ENCODE measurements around the gene B3GAT1.

The B3GAT1 gene

DNA sequence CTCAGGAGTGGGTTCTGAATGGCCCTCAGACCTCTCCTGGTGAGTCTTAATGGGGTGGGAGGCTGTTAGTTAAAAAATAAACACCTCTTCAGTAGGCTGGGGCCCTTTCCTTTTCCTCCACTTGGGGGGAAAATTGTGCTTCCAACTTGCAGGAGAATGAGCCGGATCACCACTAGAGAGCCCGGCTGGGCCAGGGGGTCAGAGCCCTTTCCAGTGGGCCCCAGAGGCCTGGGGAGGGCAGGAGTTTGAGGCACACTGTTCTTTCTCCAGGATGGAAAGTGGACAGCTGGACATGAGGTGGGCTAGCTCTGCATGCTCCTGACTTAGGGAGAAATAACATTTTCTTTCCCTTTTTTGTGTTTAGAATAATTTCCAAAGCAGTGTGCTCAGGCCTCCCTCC, 32.8 kb downstream of the B3GAT1 start:
- Mint-ChIP-seq H3K27ac (no peak overlapping the region), H3K4me3 (no peak overlapping the region), H3K27me3 (no peaks in the 10 kb centered on the region), H3K9me3 (no peaks in the 10 kb centered on the region), H3K4me1 (no peaks in the 10 kb centered on the region)
- DNase-seq (no peak), ATAC-seq (no peak)

DNA sequence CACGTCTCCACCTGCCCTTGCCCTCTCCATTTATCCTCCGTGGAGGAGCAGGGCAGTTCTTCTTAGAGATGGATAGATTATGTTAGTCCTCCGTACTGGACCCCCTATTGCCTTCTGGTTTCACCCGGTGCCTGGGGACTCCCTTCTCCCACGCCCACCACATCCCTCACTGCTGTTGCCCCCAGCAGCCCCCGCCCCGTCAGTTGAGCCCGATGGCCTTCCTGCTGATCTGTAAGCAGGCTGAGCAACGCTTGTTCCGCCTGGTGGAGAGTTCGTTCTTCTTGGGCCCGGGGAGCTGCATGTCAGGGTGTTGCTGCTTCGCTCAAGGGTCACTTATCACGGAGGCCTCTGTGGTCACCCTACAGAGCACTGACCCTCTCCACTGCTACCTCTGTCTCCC, 34.2 kb downstream of the B3GAT1 start:
- Mint-ChIP-seq H3K9me3 (no peaks in the 10 kb centered on the region), H3K4me3 (no peak overlapping the region), H3K4me1 (no peaks in the 10 kb centered on the region), H3K27me3 (no peaks in the 10 kb centered on the region), H3K27ac (no peak overlapping the region)
- DNase-seq (no peak), ATAC-seq (no peak)

DNA sequence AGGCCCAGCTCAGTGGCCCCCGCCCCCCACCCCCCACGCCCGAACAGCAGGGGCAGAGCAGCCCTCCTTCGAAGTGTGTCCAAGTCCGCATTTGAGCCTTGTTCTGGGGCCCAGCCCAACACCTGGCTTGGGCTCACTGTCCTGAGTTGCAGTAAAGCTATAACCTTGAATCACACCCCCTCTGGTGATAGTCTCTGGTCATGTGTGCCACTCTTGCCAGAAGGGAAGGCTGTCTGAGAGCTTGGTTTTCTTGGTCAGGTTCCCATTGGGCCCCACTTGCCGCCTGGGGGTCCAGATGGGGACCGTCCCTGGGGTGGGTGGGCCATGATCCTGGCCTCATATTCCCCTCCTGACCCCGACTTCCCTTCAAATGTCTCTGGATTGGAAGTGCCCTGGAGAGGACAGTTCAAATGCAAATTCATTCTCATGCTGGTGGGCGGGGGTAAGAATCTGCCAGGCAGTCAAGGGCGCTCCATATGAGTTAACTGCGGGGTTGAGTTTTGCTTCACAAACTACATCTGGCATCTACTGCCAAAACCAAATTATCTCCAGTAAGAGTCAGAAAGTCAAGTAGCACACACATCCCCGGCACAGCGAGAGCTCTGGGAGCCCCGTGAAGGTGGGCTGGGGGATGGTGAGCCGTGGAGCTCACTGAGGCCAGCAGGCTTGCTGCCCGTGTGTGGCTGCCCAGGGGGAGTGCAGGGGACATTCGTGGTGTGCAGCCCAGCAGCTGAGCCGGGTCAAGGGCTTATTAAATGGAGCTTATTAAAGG, 35.7 kb downstream of the B3GAT1 start:
- Mint-ChIP-seq H3K27me3 (no peaks in the 10 kb centered on the region), H3K27ac (peak overlapping the region in 1 of 2 donors; percentile 19), H3K4me3 (no peak overlapping the region), H3K4me1 (no peaks in the 10 kb centered on the region), H3K9me3 (no peaks in the 10 kb centered on the region)
- ATAC-seq (no peak), DNase-seq (no peak)

DNA sequence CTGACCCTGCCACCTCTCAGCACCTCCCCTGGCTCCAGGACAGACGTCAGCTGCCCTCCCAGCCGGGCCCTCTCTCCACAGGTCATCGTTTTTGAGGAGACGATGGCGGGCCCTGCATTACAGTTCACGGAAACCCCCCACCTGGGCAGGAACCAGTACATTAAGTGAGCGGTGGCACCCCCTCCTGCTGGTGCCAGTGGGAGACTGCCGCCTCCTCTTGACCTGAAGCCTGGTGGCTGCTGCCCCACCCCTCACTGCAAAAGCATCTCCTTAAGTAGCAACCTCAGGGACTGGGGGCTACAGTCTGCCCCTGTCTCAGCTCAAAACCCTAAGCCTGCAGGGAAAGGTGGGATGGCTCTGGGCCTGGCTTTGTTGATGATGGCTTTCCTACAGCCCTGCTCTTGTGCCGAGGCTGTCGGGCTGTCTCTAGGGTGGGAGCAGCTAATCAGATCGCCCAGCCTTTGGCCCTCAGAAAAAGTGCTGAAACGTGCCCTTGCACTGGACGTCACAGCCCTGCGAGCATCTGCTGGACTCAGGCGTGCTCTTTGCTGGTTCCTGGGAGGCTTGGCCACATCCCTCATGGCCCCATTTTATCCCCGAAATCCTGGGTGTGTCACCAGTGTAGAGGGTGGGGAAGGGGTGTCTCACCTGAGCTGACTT, 37.0 kb downstream of the B3GAT1 start:
- ATAC-seq (no peak), DNase-seq (no peak)
- Mint-ChIP-seq H3K27me3 (no peaks in the 10 kb centered on the region), H3K4me3 (no peak overlapping the region), H3K4me1 (no peaks in the 10 kb centered on the region), H3K9me3 (no peaks in the 10 kb centered on the region), H3K27ac (peak overlapping the region in 1 of 2 donors; percentile 78)

DNA sequence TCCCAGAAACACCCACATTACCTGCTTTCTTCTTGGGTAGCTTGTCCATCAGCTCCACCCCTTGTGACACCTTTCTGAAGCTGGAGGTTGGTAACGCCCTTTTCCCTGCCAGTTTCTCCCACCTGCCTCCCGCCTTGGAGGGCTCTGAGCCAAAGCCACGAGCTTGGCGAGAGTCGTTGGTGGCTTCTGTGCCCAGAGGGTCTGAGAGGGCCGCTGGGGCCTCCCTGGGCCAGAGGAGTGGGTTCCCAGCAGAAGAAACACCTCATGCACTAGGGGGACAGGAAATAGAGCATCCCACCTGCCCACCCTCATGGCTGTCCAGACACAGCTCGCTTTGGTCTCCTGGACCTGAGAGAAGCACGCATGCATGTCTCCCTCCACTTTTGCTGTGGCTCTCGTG, 37.9 kb downstream of the B3GAT1 start:
- no peak overlapping the region for H3K4me3 Mint-ChIP-seq
- no peak overlapping the region for H3K27ac Mint-ChIP-seq
- ATAC-seq: no peak
- no peaks in the 10 kb centered on the region for H3K27me3 Mint-ChIP-seq
- no peaks in the 10 kb centered on the region for H3K4me1 Mint-ChIP-seq
- DNase-seq: no peak
- H3K9me3 Mint-ChIP-seq: no peaks in the 10 kb centered on the region

DNA sequence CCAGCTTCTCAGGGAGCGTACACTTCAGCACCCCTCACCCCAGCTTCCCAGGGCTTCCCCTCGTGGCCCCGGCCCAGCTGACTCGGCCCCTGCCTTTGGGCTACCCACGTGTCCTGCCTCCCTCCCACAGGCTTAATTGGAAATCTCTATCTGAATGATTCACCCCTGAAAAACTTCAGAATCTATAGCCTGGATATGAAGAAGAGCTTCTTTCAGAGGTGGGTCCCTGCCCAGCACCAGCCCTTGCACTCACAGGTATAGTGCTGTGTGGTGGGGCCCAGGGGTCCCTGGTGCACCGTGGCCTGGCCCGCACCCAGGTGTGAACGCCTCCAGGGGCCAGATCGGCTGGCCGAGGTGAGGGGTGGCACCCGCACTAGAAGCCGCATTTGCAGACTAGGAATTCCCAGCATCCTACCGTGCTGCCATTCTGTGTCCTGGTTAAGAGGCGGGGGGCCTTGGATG, 38.4 kb downstream of the B3GAT1 start:
- ATAC-seq (no peak), DNase-seq (no peak)

DNA sequence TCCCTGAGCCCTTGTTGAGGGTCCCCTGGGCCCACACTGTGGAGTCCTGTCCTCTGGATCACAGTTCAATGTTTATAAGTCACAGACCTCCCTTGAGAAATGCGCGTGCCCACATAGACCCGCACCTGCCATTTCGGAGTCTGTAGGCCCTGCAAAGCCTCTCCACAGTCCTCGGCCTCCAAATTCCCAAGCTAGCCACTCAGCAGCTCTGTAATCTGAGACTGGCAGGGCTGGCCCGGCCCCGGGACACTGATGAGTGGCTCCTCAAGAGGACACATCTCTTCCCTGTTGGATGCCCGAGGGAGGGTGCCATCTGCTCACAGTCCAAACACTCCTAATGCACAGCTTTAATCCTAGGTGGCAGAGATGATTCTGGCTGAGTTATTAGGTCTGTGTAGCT, 39.1 kb downstream of the B3GAT1 start:
- no peaks in the 10 kb centered on the region for H3K27me3 Mint-ChIP-seq
- ATAC-seq (no peak), DNase-seq (no peak)
- H3K9me3 Mint-ChIP-seq: no peaks in the 10 kb centered on the region
- H3K4me3 Mint-ChIP-seq: no peak overlapping the region
- H3K4me1 Mint-ChIP-seq: no peaks in the 10 kb centered on the region
- H3K27ac Mint-ChIP-seq: no peak overlapping the region

More for the DNA sequence above, 38.4 kb downstream of the B3GAT1 start:
- H3K27ac Mint-ChIP-seq: no peak overlapping the region
- H3K9me3 Mint-ChIP-seq: no peaks in the 10 kb centered on the region
- H3K4me3 Mint-ChIP-seq: no peak overlapping the region
- H3K4me1 Mint-ChIP-seq: no peaks in the 10 kb centered on the region
- H3K27me3 Mint-ChIP-seq: no peaks in the 10 kb centered on the region

DNA sequence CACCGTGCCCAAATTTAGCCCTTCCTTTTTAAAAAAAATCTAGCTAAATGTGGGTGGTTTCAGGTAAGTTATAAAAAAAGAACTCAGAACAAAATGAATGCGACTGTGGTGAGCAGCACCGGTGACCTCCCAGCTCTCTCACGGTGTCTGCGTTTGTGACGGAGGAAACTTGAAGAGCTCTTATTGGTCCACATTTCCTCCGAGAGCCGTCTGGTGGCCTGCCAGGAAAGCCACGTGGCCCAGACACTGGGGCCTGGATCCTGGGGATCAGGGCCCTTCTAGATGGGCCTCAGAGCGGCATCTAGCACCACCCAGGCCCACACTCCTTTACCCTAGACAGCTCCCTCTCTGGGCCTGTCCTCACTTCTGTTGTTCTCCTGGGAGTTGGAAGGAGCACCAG, 39.5 kb downstream of the B3GAT1 start:
- no peak for DNase-seq
- no peak for ATAC-seq
- Mint-ChIP-seq H3K4me1 (no peaks in the 10 kb centered on the region), H3K27me3 (no peaks in the 10 kb centered on the region), H3K9me3 (no peaks in the 10 kb centered on the region), H3K27ac (no peak overlapping the region), H3K4me3 (no peak overlapping the region)

DNA sequence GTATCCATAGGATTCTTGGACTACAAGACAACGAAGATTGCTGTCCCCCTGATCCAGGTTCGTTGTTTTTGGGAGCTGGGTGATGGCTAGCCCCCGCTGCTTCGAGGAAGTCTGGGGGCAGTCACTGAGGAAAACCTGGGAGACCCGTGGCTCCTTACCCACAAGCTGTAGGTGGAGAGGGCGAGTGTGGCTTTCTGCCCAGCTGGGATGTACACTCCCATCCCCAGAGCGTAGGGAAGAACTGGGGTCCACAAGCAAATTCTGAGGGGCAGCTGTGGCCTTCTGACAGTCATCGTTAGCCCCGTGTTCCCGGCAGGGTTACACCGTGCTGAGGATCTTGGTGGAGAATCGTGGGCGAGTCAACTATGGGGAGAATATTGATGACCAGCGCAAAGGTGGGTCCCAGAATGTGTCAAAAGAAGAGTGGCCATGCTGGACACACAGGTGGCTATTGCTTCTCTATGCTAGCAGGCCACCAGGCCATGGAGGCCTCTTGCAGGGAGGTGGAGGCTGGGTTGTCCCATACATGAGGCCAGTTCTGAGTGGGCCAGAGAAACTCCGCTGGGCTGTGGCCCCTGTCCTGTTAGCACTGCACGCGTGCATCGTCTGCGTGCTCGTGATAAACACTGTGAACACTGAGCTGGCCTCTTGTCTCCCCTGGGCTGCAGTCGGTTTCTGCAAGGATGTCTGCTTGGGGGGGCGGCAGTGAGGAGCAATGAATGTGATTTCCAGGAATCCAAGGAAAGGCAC, 40.4 kb downstream of the B3GAT1 start:
- DNase-seq (no peak), ATAC-seq (no peak)
- Mint-ChIP-seq H3K4me1 (no peaks in the 10 kb centered on the region), H3K27me3 (no peaks in the 10 kb centered on the region), H3K27ac (peak overlapping the region in 1 of 2 donors; percentile 19), H3K9me3 (no peaks in the 10 kb centered on the region), H3K4me3 (no peak overlapping the region)

DNA sequence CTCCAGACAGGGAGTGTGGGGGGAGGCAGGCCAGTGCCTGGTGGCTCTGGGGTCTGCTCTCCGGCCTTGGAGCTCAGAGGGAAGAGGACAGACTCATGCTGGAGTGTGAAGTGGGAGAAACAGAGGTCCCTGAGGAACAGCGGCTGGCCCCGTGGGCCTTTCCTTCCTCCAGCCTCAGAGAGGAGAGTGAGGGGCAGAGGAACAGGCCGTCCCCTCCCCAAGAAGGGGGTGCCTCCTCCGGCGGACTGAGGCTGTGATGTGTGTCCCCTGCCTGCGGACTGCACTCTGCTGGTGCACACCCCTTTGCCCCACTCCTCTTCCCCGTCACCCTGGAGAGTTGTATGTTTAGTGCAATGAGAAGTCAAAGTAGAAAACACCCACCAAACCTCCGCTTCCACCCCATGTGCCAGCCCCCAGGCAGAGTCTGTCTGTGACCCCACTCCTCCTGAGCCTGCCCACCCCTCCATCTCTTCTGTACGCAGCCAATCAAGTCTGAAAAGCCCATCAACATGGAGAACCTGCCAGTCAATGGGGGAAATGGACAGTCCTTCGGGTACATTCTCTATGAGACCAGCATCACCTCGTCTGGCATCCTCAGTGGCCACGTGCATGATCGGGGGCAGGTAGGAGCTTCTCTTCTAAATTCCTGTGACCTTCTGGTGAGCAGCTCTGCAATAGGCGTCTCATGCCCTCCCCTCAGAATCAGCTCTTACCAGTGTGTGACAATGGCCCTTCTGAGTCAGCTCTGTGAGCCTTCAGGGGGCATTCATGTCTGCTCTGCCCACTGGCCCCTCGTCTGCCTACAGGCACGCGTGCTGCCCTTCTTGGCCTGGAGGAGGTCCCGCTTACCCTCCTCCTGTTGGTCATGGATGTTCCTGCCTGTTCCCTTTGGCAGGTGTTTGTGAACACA, 41.3 kb downstream of the B3GAT1 start:
- no peaks in the 10 kb centered on the region for H3K27me3 Mint-ChIP-seq

DNA sequence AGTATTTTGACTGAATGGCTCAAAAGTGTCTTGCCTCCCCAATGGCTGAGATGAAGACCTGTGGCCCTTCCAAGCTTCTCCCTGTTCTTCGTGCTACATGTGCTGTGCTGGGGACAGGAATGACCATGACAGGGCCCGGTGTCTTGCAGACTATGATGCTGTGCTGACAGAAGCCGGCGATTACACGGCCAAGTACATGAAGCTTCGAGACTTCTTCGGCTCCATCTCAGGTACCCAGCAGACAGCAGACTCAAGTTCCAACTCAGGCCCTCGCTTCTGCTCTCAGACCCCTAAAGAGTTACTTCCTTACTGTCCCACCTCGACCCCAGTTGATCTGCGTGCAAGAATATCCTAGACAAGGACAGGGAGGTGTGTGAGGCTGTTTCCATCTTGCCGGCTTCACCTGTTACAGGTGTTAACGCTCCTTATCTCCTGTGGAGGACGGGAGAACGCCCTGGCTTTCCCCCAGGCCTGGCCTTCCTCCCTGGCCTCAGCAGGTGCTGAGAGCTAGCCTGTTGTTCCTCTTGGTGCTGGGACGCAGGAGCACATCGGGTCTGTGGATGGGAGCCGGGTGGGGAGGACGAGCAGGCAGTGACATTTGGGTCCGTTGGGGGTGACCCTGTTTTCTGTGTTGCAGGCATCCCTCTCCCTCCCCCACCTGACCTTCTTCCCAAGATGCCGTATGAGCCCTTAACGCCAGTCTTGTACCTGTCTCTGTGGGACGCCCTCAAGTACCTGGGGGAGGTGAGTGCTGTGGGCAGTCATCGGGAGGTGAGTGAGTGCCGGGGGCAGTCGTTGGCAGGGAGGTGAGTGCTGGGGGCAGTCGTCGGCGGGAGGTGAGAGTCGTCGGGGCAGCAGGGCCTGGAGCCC, 42.2 kb downstream of the B3GAT1 start:
- Mint-ChIP-seq H3K4me3 (no peak overlapping the region), H3K27ac (no peak overlapping the region)
- no peak for ATAC-seq

More for the DNA sequence above, 41.3 kb downstream of the B3GAT1 start:
- Mint-ChIP-seq H3K4me1 (no peaks in the 10 kb centered on the region), H3K27ac (no peak overlapping the region), H3K4me3 (no peak overlapping the region), H3K9me3 (no peaks in the 10 kb centered on the region)
- peak; percentile 25 for ATAC-seq
- DNase-seq: no peak

DNA sequence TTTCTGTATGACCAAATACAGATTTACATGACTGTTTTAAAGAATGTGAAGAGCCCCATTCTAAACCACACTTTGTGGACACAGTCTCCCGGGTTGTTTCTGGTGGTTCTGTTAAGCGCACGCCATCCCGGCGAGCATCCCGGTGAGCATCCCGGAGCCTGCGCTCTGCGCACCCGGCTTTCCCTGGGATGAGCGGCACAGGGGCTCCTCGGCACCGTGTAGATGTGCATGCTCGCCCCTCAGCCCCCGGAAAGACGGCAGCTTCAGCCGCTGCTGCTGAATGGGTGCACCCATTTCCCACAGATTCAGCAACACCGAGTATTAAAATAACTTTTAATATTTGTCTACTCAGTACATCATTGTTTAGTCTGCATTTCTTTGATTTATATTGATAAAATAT, 44.3 kb downstream of the B3GAT1 start:
- Mint-ChIP-seq H3K27ac (no peak overlapping the region), H3K9me3 (no peaks in the 10 kb centered on the region), H3K4me1 (no peaks in the 10 kb centered on the region), H3K27me3 (no peaks in the 10 kb centered on the region), H3K4me3 (no peak overlapping the region)
- no peak for DNase-seq
- no peak for ATAC-seq

More for the DNA sequence above, 42.2 kb downstream of the B3GAT1 start:
- Mint-ChIP-seq H3K27me3 (no peaks in the 10 kb centered on the region), H3K4me1 (no peaks in the 10 kb centered on the region), H3K9me3 (no peaks in the 10 kb centered on the region)
- no peak for DNase-seq

DNA sequence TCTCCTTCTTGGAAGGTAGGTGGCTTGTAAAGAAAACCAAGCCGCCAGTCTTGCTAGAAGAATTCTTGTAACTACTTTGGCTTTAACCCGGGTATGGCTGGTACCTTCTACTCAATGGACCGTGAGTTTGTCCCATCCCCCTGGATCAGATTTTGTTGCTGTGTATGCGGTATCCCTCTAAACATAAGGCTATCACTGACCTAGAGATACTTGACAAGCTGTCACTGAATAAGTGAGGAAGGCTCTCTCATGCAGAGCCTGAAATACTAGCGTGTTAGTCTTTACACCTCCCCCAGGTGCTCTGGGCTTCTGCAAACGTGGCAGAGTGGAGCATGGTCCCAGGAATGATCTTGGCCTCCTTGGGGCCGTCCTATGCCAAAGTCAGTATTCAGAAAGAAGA, 45.8 kb downstream of the B3GAT1 start:
- no peak overlapping the region for H3K27ac Mint-ChIP-seq

More for the DNA sequence above, 45.8 kb downstream of the B3GAT1 start:
- H3K27me3 Mint-ChIP-seq: peaks cover 11% of the 10 kb centered on the region
- ATAC-seq: no peak
- H3K4me1 Mint-ChIP-seq: peaks cover 9% of the 10 kb centered on the region
- DNase-seq: no peak
- H3K9me3 Mint-ChIP-seq: no peaks in the 10 kb centered on the region
- H3K4me3 Mint-ChIP-seq: no peak overlapping the region
